Bronchial epithelial cell (primary cell): ENCODE measurements around the gene PFDN1. TPM values are rescaled to one million over a fixed set of nuclear protein-coding genes. Genes with fewer than 3 reads are reported as not detected.
A peak's percentile ranks its signal among the peaks of the same experiment; 100 is the strongest.

ENCODE experiments used
- DNase-seq: peaks from one replicate; pipeline ENCODE4 v3.0.0-alpha.2; 2010; ENCODE audit warnings: low read depth
- FAIRE-seq: peaks from 2 replicates; lab custom pipeline; 2011; peaks lifted over from hg19 to GRCh38; lab: Jason Lieb, UNC
- H3K27me3 ChIP-seq: 2 replicates; pipeline ENCODE4 v1.5.1; 2011; ENCODE audit warnings: low read length; ENCODE audit not compliant: control insufficient read depth, insufficient read depth
- H3K36me3 ChIP-seq: 2 replicates; pipeline ENCODE4 v1.5.1; 2011; ENCODE audit warnings: low read length; ENCODE audit not compliant: control insufficient read depth, insufficient read depth
- H3K4me3 ChIP-seq: 2 replicates; pipeline ENCODE4 v1.5.1; 2011; ENCODE audit warnings: mild to moderate bottlenecking, low read depth, low read length, control low read depth
- total RNA-seq: library from RNA; depleted of rRNA; stranded (reverse); fragments of >200 nt; gene quantifications from 2 replicates; pipeline ENCODE4 v1.2.1, GENCODE V29; 2014
- TF ChIP-seq, protein P1 (sequence below): IDR thresholded peaks from 2 replicates; pipeline ENCODE4 v1.5.1; 2011; ENCODE audit warnings: mild to moderate bottlenecking, moderate library complexity, low read length, control low read depth, inconsistent platforms; ENCODE audit not compliant: insufficient read depth, severe bottlenecking

Gene PFDN1
- total RNA-seq, 1 donor from 2014 or later: 34.5 TPM

DNA sequence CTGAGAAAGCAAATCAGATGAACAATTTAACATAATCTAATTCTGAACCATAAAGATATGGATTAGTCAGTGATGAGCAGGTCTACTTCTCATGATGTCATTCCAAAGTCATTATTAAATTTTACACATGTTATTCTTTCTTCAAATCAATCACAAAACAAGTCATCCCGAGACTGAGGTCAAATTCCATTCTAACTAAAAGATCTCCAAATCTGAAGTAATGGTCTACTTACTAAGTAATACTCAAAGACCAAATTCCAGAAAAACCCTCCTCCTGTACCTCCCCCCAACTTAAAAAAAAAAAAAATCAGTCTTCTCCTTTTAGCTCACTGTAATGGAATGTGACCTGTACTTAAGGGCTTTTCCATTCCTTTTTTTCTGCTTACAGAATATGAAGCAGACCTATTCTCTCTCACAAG is 4.7 kb downstream of the PFDN1 start:
- H3K36me3 ChIP-seq: peaks cover 1% of the 10 kb centered on the region
- no peak overlapping the region for H3K4me3 ChIP-seq
- no peaks in the 10 kb centered on the region for H3K27me3 ChIP-seq
- peak; percentile 73 for DNase-seq
- TF ChIP-seq, protein P1, sequence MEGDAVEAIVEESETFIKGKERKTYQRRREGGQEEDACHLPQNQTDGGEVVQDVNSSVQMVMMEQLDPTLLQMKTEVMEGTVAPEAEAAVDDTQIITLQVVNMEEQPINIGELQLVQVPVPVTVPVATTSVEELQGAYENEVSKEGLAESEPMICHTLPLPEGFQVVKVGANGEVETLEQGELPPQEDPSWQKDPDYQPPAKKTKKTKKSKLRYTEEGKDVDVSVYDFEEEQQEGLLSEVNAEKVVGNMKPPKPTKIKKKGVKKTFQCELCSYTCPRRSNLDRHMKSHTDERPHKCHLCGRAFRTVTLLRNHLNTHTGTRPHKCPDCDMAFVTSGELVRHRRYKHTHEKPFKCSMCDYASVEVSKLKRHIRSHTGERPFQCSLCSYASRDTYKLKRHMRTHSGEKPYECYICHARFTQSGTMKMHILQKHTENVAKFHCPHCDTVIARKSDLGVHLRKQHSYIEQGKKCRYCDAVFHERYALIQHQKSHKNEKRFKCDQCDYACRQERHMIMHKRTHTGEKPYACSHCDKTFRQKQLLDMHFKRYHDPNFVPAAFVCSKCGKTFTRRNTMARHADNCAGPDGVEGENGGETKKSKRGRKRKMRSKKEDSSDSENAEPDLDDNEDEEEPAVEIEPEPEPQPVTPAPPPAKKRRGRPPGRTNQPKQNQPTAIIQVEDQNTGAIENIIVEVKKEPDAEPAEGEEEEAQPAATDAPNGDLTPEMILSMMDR: no peak
- FAIRE-seq: no peak

DNA sequence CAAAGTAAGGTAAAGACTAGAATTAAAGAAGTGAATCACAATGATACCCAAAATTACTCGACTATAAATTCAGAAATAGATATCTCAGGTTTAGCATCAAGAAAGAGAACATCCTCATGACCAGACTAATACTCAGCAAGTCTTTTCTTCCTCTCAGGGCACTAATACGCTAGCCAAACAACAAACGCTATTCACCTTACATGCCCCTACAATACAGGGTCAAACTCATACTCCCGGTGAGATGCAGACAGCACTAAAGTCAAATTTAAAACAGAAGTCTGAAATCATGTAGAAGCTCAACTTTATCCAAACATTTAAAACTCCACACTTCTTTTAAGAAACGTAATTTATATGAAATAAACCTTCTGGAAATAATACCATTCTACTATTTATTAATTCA is 5.6 kb downstream of the PFDN1 start:
- FAIRE-seq (no peak), DNase-seq (no peak)
- H3K4me3 ChIP-seq: no peak overlapping the region
- H3K36me3 ChIP-seq: peaks cover 1% of the 10 kb centered on the region
- TF ChIP-seq, protein P1: no peak
- no peaks in the 10 kb centered on the region for H3K27me3 ChIP-seq

DNA sequence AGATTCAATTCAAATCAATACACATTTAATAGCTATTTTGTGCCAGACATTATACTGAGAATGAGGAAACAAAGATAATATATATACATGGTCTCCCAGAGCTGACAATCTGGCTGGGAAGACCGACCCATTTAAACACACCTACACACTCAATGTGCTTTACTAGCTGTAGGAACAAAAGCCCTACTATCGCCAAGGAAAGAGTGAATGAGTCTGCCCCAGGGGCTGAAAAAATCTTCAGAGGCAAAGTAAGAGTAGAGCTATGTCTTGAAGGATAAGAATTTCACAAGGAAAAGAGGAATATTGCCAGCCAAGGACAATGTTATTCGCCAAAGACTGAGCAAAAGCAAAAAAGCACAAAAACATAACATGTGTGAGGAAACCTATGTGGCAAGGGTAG is 6.6 kb downstream of the PFDN1 start:
- Histone ChIP-seq H3K27me3 (no peaks in the 10 kb centered on the region), H3K36me3 (peaks cover 1% of the 10 kb centered on the region), H3K4me3 (no peak overlapping the region)
- DNase-seq (no peak), FAIRE-seq (no peak)
- TF ChIP-seq, protein P1: no peak

DNA sequence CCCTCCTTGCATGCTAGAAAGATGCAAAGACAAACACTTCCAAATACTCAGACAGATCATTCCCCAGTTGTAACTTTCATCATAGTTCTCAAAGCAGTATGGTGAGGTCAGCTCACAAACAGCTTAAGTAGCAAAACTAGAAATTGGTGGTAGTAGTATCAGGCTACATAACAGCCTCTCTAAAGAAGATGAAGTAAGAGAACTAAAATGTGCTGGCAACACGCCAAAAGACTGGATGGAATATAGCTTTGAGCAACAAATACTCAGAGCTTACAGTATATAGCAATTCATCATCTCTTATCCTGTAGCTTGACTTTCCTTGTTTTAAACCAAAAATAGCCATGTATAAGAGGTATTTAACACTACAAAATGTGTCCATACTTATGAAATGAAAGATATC is 7.5 kb downstream of the PFDN1 start:
- no peak for FAIRE-seq
- peak; percentile 98 for DNase-seq
- H3K4me3 ChIP-seq: no peak overlapping the region
- H3K27me3 ChIP-seq: no peaks in the 10 kb centered on the region
- H3K36me3 ChIP-seq: peaks cover 1% of the 10 kb centered on the region
- TF ChIP-seq, protein P1: no peak

DNA sequence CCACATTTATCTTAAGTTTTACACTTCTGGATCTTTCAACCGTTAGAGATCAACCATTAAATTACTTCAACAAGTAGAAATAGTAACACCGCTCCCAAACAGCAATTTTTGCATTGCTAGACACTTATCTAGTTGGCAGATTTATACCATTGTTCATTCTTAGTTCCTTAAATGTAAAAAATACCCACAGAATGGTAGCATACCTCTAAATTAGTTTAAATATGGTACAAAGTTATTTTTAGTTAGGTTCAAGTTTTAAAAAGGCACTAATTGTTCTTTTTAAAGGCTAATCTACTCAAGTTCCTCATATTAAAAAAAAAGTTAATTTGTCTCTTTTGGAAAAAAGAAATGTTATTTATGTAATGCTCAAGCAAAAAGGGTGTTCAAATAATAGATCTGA is 8.1 kb downstream of the PFDN1 start:
- DNase-seq (no peak), FAIRE-seq (no peak)
- Histone ChIP-seq H3K36me3 (peaks cover 3% of the 10 kb centered on the region), H3K27me3 (no peaks in the 10 kb centered on the region), H3K4me3 (no peak overlapping the region)
- TF ChIP-seq, protein P1: no peak

DNA sequence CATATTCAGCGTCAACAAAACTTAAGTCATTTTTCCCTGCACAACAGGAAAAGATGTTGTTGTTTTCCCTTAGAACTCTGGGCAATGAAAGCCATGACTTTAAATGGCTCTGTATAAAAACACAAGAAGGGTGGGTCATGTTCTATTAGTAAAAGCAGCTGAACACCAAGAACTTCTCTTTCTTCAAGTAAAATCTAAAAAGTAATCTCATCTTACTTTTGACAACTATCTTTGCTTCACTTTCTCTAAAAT is 9.1 kb downstream of the PFDN1 start:
- TF ChIP-seq, protein P1: no peak
- no peak for DNase-seq
- no peaks in the 10 kb centered on the region for H3K27me3 ChIP-seq
- no peak for FAIRE-seq
- no peak overlapping the region for H3K4me3 ChIP-seq
- peaks cover 2% of the 10 kb centered on the region for H3K36me3 ChIP-seq
